IPS-18a (cell line): ENCODE measurements around the gene CSN3.

Source experiments
- H3K27ac ChIP-seq: one replicate; pipeline ENCODE4 v1.5.1; 2013; ENCODE audit warnings: low read length
- H3K27me3 ChIP-seq: one replicate; pipeline ENCODE4 v1.6.1; 2013; ENCODE audit warnings: mild to moderate bottlenecking, low read length; ENCODE audit not compliant: control insufficient read depth, insufficient read depth
- H3K36me3 ChIP-seq: one replicate; pipeline ENCODE4 v1.6.1; 2013; ENCODE audit warnings: low read depth, low read length; ENCODE audit not compliant: control insufficient read depth
- H3K4me1 ChIP-seq: one replicate; pipeline ENCODE4 v1.6.1; 2013; ENCODE audit warnings: low read depth, low read length; ENCODE audit not compliant: control insufficient read depth
- H3K4me3 ChIP-seq: one replicate; pipeline ENCODE4 v1.5.1; 2013; ENCODE audit warnings: low read length
- H3K9ac ChIP-seq: one replicate; pipeline ENCODE4 v1.6.1; 2013; ENCODE audit warnings: mild to moderate bottlenecking, low read length, moderate library complexity
- H3K9me3 ChIP-seq: one replicate; pipeline ENCODE4 v1.6.1; 2013; ENCODE audit warnings: low read depth, low read length; ENCODE audit not compliant: control insufficient read depth

Gene CSN3

GRCh38 chr4:70236125-70236524 is 6.3 kb upstream of the CSN3 start:
- Histone ChIP-seq H3K27me3 (no peaks in the 10 kb centered on the region), H3K9me3 (no peaks in the 10 kb centered on the region), H3K9ac (no peak overlapping the region), H3K4me3 (no peak overlapping the region), H3K36me3 (no peaks in the 10 kb centered on the region), H3K27ac (no peak overlapping the region), H3K4me1 (no peaks in the 10 kb centered on the region)

DNA sequence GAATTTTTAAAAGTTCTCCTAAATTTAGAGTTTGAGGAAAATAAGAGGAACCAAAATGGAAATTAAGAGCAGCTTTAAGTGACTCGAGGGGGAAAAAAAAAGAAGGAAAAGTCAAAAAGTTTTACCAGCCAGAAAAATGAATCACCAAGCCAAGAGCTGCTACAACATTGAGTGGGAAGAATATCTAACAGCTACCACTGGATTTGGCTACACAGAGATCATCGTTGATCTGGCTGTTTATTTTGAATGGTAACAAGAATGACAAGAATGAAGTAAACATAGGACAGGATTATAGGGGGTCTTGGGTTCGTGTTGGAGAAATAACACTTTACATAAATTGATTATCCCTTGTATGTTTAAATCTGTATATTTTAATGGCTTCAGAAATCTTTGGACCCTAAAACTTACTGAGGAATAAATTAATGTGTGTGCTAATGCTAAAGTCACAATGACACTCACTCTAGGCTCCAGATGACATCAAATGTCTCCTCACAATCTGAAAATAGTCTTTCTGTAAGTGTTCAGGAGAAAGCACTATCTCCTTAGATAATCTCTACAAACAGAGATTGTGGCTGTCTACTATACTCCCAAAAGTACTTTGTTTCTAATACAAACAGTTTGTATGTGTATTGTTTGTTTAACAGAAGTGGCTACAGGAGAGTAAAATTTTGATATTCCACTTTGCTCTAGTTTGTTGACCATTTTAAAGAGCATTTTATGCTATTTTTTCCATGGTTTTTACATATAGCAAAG is 3.1 kb upstream of the CSN3 start:
- Histone ChIP-seq H3K4me1 (no peaks in the 10 kb centered on the region), H3K9ac (no peak overlapping the region), H3K4me3 (no peak overlapping the region), H3K27ac (no peak overlapping the region), H3K27me3 (no peaks in the 10 kb centered on the region), H3K36me3 (no peaks in the 10 kb centered on the region), H3K9me3 (no peaks in the 10 kb centered on the region)

DNA sequence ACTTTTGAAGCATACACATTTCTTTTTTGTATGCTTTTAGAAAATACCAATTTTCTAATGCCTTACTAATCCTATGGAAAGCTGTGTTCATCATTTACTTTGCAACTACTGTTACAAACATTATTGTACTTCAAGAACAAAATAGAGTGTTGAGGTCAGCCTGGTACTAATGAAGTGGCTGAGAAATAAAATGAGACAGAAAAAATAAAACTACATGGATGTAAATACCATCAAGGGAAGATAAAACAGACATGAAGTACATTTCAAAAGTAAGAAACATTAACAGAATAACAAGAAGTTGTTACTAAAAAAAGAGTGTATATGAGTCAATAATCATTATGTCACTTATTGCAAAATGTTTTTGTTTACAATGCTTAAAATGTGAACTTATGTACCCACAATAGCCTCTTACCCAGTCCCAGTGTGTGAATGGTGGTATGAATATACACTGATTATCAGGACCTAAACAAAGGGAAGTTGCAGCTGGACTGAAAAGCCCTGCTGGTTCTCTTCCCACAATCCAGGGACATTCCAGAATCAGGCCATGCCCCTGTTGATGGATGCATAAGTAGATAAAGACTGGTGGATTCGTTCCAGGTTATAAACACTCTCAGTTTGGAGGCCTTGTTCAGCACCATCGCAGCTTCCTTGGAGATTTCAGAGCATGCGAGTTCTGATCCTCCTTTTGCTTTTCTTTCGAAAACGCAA is 2.4 kb upstream of the CSN3 start:
- H3K27ac ChIP-seq, result no peak overlapping the region
- H3K9me3 ChIP-seq, result no peaks in the 10 kb centered on the region
- H3K36me3 ChIP-seq, result no peaks in the 10 kb centered on the region
- H3K4me1 ChIP-seq, result no peaks in the 10 kb centered on the region
- H3K4me3 ChIP-seq, result no peak overlapping the region
- no peak overlapping the region for H3K9ac ChIP-seq
- H3K27me3 ChIP-seq, result no peaks in the 10 kb centered on the region

GRCh38 chr4:70243091-70243490 is 694 bp downstream of the CSN3 start:
- no peaks in the 10 kb centered on the region for H3K4me1 ChIP-seq
- no peak overlapping the region for H3K4me3 ChIP-seq
- no peaks in the 10 kb centered on the region for H3K27me3 ChIP-seq
- no peaks in the 10 kb centered on the region for H3K9me3 ChIP-seq
- no peak overlapping the region for H3K9ac ChIP-seq
- no peaks in the 10 kb centered on the region for H3K36me3 ChIP-seq
- no peak overlapping the region for H3K27ac ChIP-seq

DNA sequence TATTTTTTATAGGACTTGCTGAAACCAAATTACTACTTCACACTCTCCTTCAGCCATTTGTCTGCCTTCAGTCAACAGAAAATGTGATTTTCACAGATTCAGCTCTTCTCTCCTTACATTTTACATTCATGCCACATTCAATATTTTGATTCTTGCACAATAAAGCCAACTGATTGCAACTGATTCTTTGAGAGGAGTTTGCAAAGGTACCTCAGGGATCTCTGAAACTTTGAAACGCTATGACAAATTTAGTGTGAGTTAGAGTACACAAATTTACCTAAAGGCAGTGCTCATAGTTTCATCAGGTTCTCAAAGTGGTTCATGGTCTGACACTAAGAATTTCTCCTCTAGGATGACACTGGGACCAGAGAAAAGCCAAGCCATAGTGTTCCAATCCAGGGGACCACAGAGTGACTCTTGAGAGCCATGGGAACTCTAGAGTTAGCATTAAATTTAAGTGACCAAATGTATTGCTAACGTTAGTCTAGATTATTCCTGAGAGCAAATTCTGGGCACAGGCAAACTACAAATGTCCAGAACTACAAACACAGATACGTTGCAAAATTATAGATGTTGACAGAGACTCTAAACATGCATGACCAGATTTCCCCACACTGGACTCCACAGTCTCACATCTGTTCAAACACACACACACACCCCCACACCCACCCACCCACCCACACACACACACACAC is 9.0 kb downstream of the CSN3 start:
- H3K27ac ChIP-seq, result no peak overlapping the region
- no peaks in the 10 kb centered on the region for H3K36me3 ChIP-seq
- H3K27me3 ChIP-seq, result no peaks in the 10 kb centered on the region
- no peak overlapping the region for H3K9ac ChIP-seq
- no peaks in the 10 kb centered on the region for H3K4me1 ChIP-seq
- H3K4me3 ChIP-seq, result no peak overlapping the region
- H3K9me3 ChIP-seq, result no peaks in the 10 kb centered on the region

DNA sequence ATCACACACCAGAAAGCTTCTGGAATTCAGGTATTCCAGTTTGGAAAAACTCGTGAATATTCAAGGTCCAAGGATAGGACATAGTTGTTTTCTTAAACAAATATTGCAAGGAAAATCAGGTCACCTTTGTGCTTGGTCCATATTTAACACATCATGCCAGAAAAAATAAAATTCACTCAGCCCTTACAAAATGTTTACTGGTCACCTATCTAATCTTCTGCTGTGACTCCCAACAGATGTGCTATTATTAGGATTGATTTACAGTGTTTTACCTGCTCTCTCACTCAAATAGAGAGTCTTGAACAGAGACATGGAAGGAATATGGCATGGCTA is 9.5 kb downstream of the CSN3 start:
- H3K9ac ChIP-seq, result no peak overlapping the region
- no peaks in the 10 kb centered on the region for H3K36me3 ChIP-seq
- no peaks in the 10 kb centered on the region for H3K27me3 ChIP-seq
- H3K27ac ChIP-seq, result no peak overlapping the region
- H3K4me3 ChIP-seq, result no peak overlapping the region
- no peaks in the 10 kb centered on the region for H3K4me1 ChIP-seq
- H3K9me3 ChIP-seq, result no peaks in the 10 kb centered on the region

DNA sequence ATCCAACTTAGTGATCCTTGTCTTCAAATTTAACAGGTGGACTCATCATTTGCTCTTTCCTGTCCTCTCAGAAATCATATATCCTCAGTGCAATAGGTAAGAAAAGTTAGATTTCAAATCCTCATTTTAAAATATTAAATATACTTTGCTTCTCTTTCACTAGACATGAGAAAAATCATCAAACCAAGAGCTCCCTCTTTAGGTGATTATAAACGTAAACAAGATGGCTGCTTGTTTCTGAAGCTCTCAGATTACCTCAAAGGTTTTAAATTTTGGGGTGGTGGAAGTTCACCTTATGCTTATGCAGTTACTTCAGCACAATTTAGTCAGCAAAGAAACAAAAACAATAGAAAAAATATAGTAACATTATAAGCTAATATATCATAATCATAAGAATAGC is 27.3 kb downstream of the CSN3 start:
- Histone ChIP-seq H3K9ac (no peak overlapping the region), H3K36me3 (no peaks in the 10 kb centered on the region), H3K27me3 (no peaks in the 10 kb centered on the region), H3K4me3 (no peak overlapping the region), H3K9me3 (no peaks in the 10 kb centered on the region), H3K4me1 (no peaks in the 10 kb centered on the region), H3K27ac (no peak overlapping the region)

DNA sequence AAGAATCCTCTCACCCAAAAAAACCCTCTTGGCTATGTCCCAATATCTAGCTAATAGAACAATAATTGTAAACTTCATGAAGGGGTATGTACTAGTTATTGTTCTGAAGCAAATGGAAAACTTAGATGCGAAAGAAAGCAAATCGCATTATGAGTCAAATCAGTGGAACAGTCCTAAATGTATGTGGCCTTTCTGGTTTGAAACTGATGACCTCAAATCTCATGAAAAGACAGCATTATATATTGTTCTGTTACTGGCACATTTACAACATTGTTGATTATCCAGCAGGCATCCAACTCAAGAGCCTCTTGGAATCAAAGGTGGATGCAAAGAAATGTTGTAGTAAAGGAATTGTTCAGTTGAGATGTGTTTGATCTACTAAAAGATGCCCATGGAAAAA is 34.7 kb downstream of the CSN3 start:
- no peak overlapping the region for H3K27ac ChIP-seq
- H3K27me3 ChIP-seq, result no peaks in the 10 kb centered on the region
- H3K9ac ChIP-seq, result no peak overlapping the region
- H3K9me3 ChIP-seq, result no peaks in the 10 kb centered on the region
- H3K36me3 ChIP-seq, result no peaks in the 10 kb centered on the region
- H3K4me3 ChIP-seq, result no peak overlapping the region
- no peaks in the 10 kb centered on the region for H3K4me1 ChIP-seq

GRCh38 chr4:70280567-70280966 is 38.2 kb downstream of the CSN3 start:
- no peaks in the 10 kb centered on the region for H3K27me3 ChIP-seq
- no peak overlapping the region for H3K4me3 ChIP-seq
- no peaks in the 10 kb centered on the region for H3K9me3 ChIP-seq
- no peak overlapping the region for H3K9ac ChIP-seq
- no peaks in the 10 kb centered on the region for H3K4me1 ChIP-seq
- no peak overlapping the region for H3K27ac ChIP-seq
- no peaks in the 10 kb centered on the region for H3K36me3 ChIP-seq

DNA sequence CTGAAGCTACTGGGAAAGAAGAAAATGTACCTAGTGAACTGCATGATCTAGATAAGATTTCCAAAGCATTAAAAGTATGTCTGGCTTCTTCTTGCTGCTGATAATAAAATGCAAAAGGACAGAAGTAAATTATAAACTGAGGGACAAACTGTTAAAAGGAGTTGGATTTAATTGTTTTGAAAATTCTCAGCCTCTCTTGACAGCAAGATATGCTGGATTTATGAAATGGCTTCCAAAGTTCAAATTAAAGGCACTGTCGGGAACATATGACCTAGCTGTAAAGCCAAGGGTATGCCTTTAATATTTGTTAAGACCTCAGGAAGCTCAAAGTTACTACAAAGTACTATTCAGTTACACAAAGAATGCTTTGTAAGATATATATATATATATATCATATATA is 46.3 kb downstream of the CSN3 start:
- Histone ChIP-seq H3K9ac (no peak overlapping the region), H3K27ac (no peak overlapping the region), H3K4me3 (no peak overlapping the region), H3K4me1 (no peaks in the 10 kb centered on the region), H3K27me3 (no peaks in the 10 kb centered on the region), H3K36me3 (no peaks in the 10 kb centered on the region), H3K9me3 (no peaks in the 10 kb centered on the region)

DNA sequence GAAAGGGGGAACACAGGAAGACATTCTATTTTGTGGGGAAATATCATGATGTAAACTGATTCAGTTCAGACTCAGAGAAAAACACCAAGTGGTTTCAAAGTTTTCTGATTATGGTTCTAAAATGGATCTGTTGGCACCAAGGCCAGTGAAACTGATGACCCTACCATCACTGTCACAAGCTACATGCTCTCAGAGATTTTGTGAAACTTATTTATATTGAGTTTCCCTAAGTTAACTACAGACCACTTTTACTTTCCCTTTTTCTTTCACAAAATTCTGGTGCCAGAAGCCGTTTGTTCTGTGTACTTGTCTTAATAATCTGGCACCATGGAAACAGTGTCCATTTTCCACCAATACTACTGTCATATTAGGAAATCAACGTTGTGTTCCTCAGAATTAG is 48.9 kb downstream of the CSN3 start:
- no peaks in the 10 kb centered on the region for H3K4me1 ChIP-seq
- H3K27me3 ChIP-seq, result no peaks in the 10 kb centered on the region
- H3K36me3 ChIP-seq, result no peaks in the 10 kb centered on the region
- H3K4me3 ChIP-seq, result no peak overlapping the region
- no peak overlapping the region for H3K9ac ChIP-seq
- H3K27ac ChIP-seq, result no peak overlapping the region
- no peaks in the 10 kb centered on the region for H3K9me3 ChIP-seq

DNA sequence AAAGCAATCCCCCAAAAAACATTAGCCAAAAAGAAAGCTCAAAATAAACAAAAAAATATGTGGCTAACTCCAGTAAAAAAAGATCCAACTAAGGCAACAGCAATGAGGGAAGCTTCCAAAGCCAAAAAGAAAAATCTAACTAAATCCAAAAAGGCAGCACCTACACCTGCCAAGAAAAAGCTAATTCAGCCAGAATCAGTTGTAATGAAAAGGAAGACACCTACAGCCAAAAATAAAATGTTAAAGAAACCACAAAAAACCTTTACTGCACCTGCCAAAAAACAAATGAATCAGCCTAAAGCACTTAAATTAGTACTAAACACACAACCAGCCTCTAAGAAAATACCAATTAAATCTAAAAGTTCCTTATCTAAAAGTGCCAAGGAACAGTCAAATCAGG is 55.2 kb downstream of the CSN3 start:
- Histone ChIP-seq H3K9ac (no peak overlapping the region), H3K27ac (no peak overlapping the region), H3K4me1 (no peaks in the 10 kb centered on the region), H3K9me3 (no peaks in the 10 kb centered on the region), H3K4me3 (no peak overlapping the region), H3K36me3 (no peaks in the 10 kb centered on the region), H3K27me3 (no peaks in the 10 kb centered on the region)
